Gastrocnemius medialis (tissue), 4 donors: Measurements from ENCODE around the gene PROX1.

Source experiments
- POLR2A ChIP-seq, 2 donors: fragments of 450-650 bp; IDR thresholded peaks; one replicate each; pipeline ENCODE4 v1.6.1; 2017; ENCODE audit warnings: antibody characterized with exemption in 2 of 2, mild to moderate bottlenecking in 2 of 2, moderate library complexity in 2 of 2
- TF ChIP-seq, protein P1 (sequence below), 5 experiments: fragments of 450-650 bp in 3 of 5; fragments of 200-600 bp in 2 of 5; sonication (generic) in 2 of 5; IDR thresholded peaks in 4 of 5; conservative IDR thresholded peaks in 1 of 5; 1 replicate in 4 of 5; 2 replicates in 1 of 5; pipeline ENCODE4 v1.5.1; 2016 to 2019; ENCODE audit warnings: antibody characterized with exemption in 5 of 5, mild to moderate bottlenecking in 3 of 5, moderate library complexity in 3 of 5

GRCh38 chr1:213960963-213961362 is 26.8 kb upstream of the PROX1 start:
- TF ChIP-seq, protein P1, sequence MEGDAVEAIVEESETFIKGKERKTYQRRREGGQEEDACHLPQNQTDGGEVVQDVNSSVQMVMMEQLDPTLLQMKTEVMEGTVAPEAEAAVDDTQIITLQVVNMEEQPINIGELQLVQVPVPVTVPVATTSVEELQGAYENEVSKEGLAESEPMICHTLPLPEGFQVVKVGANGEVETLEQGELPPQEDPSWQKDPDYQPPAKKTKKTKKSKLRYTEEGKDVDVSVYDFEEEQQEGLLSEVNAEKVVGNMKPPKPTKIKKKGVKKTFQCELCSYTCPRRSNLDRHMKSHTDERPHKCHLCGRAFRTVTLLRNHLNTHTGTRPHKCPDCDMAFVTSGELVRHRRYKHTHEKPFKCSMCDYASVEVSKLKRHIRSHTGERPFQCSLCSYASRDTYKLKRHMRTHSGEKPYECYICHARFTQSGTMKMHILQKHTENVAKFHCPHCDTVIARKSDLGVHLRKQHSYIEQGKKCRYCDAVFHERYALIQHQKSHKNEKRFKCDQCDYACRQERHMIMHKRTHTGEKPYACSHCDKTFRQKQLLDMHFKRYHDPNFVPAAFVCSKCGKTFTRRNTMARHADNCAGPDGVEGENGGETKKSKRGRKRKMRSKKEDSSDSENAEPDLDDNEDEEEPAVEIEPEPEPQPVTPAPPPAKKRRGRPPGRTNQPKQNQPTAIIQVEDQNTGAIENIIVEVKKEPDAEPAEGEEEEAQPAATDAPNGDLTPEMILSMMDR (IDR thresholded peaks at IDR 0.05 in 4 of 5, conservative IDR thresholded peaks at IDR 0.05 in 1 of 5), result no peak
- no peak for TF ChIP-seq POLR2A (IDR thresholded peaks at IDR 0.05)
